Upper lobe of left lung (tissue), 6 donors: ENCODE data around the gene LSP1. TPM values are rescaled to one million over a fixed set of nuclear protein-coding genes. Genes with fewer than 3 reads are reported as not detected.

ENCODE experiments used
- ATAC-seq, 2 donors: fragments of 200-7000 bp; cut with Tn5 transposase; one replicate each; pipeline ENCODE4 v1.9.1; 2022; ENCODE audit warnings: mild to moderate bottlenecking in 2 of 2, moderate library complexity in 2 of 2; ENCODE audit not compliant: low FRiP score in 2 of 2
- DNase-seq, 2 donors: peaks; one replicate each; pipeline ENCODE4 v3.0.0-alpha.2; 2019 to 2020
- H3K27ac ChIP-seq, 4 donors: fragments of 200-600 bp; sonication (generic); one replicate each; pipeline ENCODE4 v1.5.1; 2016 to 2019
- H3K27me3 ChIP-seq, 4 donors: fragments of 200-600 bp; sonication (generic); one replicate each; pipeline ENCODE4 v1.5.1; 2017 to 2019
- H3K36me3 ChIP-seq, 4 donors: fragments of 200-600 bp; sonication (generic); one replicate each; pipeline ENCODE4 v1.5.1; 2016 to 2019
- H3K4me1 ChIP-seq, 4 donors: fragments of 200-600 bp; sonication (generic); one replicate each; pipeline ENCODE4 v1.5.1; 2018 to 2019
- H3K4me3 ChIP-seq, 4 donors: fragments of 200-600 bp; sonication (generic); one replicate each; pipeline ENCODE4 v1.5.1; 2017 to 2019; ENCODE audit warnings: mild to moderate bottlenecking in 2 of 4, moderate library complexity in 1 of 4
- H3K9me3 ChIP-seq, 4 donors: fragments of 200-600 bp; sonication (generic); one replicate each; pipeline ENCODE4 v1.5.1; 2018 to 2019
- EP300 ChIP-seq, 4 donors: sonication (generic); formaldehyde crosslinking; IDR thresholded peaks; one replicate each; pipeline ENCODE4 v1.5.1; 2017; ENCODE audit warnings: antibody characterized with exemption in 4 of 4, control low read depth in 2 of 4
- POLR2A ChIP-seq, 4 donors: fragments of 450-650 bp; IDR thresholded peaks; one replicate each; pipeline ENCODE4 v1.5.1; 2016 to 2017; ENCODE audit warnings: antibody characterized with exemption in 4 of 4, mild to moderate bottlenecking in 2 of 4
- POLR2AphosphoS5 ChIP-seq, 2 donors: sonication (generic); formaldehyde crosslinking; IDR thresholded peaks; one replicate each; pipeline ENCODE4 v1.5.1; 2017; ENCODE audit warnings: antibody characterized with exemption in 2 of 2
- WGBS, 2 donors: methylation state at CpG; one replicate each; pipeline ENCODE4 v1.1.5; 2017 to 2018; 5-methylcytosine and 5-hydroxymethylcytosine counted together
- total RNA-seq, 6 donors: library from RNA; depleted of rRNA in 4 of 6; stranded (reverse); fragments of >200 nt in 4 of 6; gene quantifications; one replicate each; pipeline versions ENCODE4 v1.1.0 to v1.2.1, GENCODE V29; 2016 to 2021
- TF ChIP-seq, protein P1 (sequence below), 6 experiments: fragments of 450-650 bp in 4 of 6; fragments of 200-600 bp in 2 of 6; sonication (generic) in 2 of 6; IDR thresholded peaks; one replicate each; pipeline ENCODE4 v1.5.1; 2016 to 2019; ENCODE audit warnings: antibody characterized with exemption in 6 of 6
- donor health status: DM: no; HTN: no; CAD: no; lungs with moderate emphysema.
- donor health status: DM: no; HTN: yes; CAD: no; lungs with severe emphysema.

The LSP1 gene
- total RNA-seq, 6 donors from 2014 or later = 29.3 to 162 (median 66.2) TPM

DNA sequence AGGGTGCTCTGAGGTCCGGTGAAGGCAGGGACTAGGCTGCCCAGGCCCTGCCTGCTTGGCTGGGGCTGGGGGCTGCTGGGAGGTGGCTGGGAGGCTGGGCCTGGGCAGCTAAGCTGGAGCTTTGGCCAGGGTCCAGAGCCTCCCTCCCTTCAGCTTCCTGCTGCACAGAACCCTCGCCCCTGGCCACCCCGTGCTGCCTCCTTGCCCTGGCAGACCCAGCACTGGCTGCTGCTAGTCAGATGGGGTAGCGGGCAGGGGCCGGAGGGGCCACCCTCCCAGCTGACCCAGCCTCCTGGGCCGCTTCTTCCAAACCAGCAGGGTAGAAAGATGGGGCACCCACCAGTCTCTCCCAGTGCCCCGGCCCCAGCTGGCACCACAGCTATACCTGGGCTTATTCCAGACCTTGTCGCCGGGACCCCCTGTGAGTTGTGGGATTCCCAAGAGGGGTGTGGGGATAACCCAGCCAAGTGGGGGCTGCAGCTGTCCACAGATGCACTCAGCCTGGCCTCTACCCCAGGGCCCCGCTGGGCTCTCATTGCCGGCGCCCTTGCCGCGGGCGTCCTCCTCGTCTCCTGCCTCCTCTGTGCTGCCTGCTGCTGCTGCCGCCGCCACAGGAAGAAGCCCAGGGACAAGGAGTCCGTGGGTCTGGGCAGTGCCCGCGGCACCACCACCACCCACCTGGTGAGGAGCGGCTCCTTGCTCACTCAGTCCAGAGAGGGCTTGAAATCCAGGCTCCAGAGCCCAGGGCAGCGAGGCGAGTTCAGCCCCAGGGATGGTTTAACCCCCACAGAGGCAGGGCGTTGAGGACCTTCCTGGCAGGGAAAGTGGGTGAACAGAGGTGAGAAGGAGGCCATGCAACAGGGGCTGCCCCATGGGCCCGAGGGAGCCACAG, 17.9 kb upstream of the LSP1 start, which contains the start of gene SYT8:
Gene SYT8 (plus strand): TSS at position 212 of the 892 bp plus-strand sequence. CDS start 116 bp downstream, at position 328.
- Histone ChIP-seq H3K27ac (peak within 1 kb of the TSS; percentile 76 to 85 (median 81)), H3K4me3 (no peak within 1 kb of the TSS), H3K36me3 (no peaks in the 10 kb centered on the region), H3K4me1 (peaks cover 15 to 55% (median 41%) of the 10 kb centered on the region in 4 donors), H3K9me3 (no peaks in the 10 kb centered on the region), H3K27me3 (no peaks in the 10 kb centered on the region)
- no peak for ATAC-seq
- WGBS, 2 donors = 86 to 89% methylated on average over 15 to 26 of the region's 26 CpGs
- TF ChIP-seq POLR2AphosphoS5 (IDR thresholded peaks at IDR 0.05) = no peak
- TF ChIP-seq POLR2A (IDR thresholded peaks at IDR 0.05) = no peak
- no peak for TF ChIP-seq EP300 (IDR thresholded peaks at IDR 0.05)
- TF ChIP-seq, protein P1, sequence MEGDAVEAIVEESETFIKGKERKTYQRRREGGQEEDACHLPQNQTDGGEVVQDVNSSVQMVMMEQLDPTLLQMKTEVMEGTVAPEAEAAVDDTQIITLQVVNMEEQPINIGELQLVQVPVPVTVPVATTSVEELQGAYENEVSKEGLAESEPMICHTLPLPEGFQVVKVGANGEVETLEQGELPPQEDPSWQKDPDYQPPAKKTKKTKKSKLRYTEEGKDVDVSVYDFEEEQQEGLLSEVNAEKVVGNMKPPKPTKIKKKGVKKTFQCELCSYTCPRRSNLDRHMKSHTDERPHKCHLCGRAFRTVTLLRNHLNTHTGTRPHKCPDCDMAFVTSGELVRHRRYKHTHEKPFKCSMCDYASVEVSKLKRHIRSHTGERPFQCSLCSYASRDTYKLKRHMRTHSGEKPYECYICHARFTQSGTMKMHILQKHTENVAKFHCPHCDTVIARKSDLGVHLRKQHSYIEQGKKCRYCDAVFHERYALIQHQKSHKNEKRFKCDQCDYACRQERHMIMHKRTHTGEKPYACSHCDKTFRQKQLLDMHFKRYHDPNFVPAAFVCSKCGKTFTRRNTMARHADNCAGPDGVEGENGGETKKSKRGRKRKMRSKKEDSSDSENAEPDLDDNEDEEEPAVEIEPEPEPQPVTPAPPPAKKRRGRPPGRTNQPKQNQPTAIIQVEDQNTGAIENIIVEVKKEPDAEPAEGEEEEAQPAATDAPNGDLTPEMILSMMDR (IDR thresholded peaks at IDR 0.05) = no peak
- DNase-seq = peak in 1 of 2 donors; percentile 78

DNA sequence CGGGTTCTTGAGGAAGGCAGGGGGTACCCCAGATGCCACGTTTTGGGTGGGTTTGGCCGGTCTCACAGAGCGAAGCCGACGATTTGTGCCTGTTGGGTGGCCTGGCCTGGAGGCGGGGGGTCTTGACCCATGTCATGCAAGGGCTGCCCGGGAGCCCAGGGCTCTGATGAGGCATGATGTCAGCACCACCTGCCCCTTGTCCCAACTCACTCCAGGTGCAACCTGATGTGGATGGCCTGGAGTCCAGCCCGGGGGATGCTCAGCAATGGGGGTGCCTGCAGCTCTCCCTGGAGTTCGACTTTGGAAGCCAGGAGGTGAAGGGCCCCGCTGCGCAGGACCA, 17.2 kb upstream of the LSP1 start:
- TF ChIP-seq POLR2A (IDR thresholded peaks at IDR 0.05) (no peak), EP300 (IDR thresholded peaks at IDR 0.05) (no peak), POLR2AphosphoS5 (IDR thresholded peaks at IDR 0.05) (no peak)
- TF ChIP-seq, protein P1 (IDR thresholded peaks at IDR 0.05) = no peak
- Histone ChIP-seq H3K4me1 (peaks cover 11 to 55% (median 41%) of the 10 kb centered on the region in 4 donors), H3K27me3 (no peaks in the 10 kb centered on the region), H3K4me3 (no peak overlapping the region), H3K9me3 (no peaks in the 10 kb centered on the region), H3K27ac (peak overlapping the region in 1 of 4 donors; percentile 85), H3K36me3 (no peaks in the 10 kb centered on the region)
- peak in 1 of 2 donors; percentile 70 for DNase-seq
- 93 to 100% methylated on average over 5 to 12 of the region's 12 CpGs for WGBS, 2 donors
- ATAC-seq = no peak

DNA sequence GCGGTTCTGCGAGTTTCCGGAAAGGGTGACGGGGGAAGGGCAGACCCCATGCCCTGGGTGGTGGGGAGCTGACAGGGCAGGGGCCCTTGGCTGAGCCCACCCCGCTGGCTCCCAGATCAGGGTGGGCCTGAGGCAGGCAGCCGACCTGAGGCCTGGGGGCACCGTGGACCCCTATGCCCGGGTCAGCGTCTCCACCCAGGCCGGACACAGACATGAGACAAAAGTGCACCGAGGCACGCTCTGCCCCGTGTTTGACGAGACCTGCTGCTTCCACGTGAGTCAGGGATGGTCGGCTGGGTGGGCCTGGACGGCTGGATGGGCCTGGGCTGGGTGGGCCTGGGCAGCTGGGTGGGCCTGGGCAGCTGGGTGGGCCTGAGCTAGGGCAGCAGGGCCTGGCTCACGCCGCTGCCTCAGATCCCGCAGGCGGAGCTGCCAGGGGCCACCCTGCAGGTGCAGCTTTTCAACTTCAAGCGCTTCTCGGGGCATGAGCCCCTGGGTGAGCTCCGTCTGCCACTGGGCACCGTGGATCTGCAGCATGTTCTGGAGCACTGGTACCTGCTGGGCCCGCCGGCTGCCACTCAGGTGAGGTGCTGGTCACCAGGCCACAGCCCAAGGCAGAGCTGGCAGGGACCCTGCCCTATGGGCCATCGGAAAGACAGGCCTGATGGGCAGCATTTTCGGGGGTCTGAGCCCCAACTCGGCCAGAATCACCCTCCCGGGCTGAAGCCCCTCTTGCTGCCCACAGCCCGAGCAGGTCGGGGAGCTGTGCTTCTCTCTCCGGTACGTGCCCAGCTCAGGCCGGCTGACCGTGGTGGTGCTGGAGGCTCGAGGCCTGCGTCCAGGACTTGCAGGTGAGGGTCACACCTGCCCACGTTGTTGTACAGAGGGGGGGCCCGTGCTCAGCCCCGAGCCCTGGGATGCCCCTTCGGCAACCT, 16.6 kb upstream of the LSP1 start:
- H3K4me1 ChIP-seq = peaks cover 11 to 56% (median 36%) of the 10 kb centered on the region in 4 donors
- TF ChIP-seq, protein P1 (IDR thresholded peaks at IDR 0.05) = no peak
- TF ChIP-seq EP300 (IDR thresholded peaks at IDR 0.05) (no peak), POLR2AphosphoS5 (IDR thresholded peaks at IDR 0.05) (no peak), POLR2A (IDR thresholded peaks at IDR 0.05) (no peak)
- H3K36me3 ChIP-seq = no peaks in the 10 kb centered on the region
- no peak overlapping the region for H3K4me3 ChIP-seq
- ATAC-seq = no peak
- H3K27ac ChIP-seq = peak overlapping the region in 1 of 4 donors; percentile 85
- peak in 1 of 2 donors; percentile 80 for DNase-seq
- WGBS, 2 donors = 89 to 90% methylated on average over 13 to 37 of the region's 43 CpGs
- no peaks in the 10 kb centered on the region for H3K9me3 ChIP-seq
- no peaks in the 10 kb centered on the region for H3K27me3 ChIP-seq

DNA sequence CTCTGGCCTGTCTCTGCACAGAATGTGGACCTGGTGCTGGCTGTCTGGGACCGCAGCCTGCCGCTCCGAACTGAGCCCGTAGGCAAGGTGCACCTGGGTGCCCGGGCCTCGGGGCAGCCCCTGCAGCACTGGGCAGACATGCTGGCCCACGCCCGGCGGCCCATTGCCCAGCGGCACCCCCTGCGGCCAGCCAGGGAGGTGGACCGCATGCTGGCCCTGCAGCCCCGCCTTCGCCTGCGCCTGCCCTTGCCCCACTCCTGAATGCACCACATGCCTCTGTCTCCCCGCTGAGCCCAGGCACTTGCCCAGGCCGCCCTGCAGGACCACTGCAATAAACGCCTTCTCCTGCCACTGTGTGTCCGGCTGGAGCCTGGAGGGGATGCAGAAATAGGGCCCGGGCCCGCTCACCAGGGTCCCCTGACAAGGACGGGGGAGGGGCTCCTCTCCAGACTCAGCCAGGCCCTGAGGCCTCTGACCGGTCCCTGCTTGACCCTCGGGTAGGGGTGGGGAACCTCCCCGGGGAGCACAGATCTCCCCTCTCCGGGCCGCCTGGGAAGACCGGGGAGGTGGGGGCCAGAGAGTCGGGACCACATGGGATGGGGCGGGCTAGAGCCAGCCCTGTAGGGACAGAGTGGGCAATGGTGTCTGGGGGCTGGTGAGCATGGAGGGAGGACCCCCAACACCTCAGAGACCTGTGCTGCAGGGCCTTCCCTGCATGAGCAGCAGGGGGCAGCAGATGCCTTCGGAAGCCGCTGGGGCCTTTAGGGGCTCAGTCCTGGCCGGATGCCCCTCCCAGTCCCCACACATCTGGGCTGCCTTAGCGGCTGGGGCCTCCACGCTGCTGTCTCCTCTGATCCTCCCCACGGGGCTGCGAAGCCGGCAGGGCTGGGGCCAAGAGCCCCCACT, 15.5 kb upstream of the LSP1 start:
- WGBS, 2 donors = 47 to 62% methylated on average over 11 to 20 of the region's 38 CpGs
- TF ChIP-seq POLR2AphosphoS5 (IDR thresholded peaks at IDR 0.05) (no peak), POLR2A (IDR thresholded peaks at IDR 0.05) (no peak)
- TF ChIP-seq, protein P1 (IDR thresholded peaks at IDR 0.05) = peak; percentile 73 to 93 (median 87)
- peaks cover 8 to 45% (median 26%) of the 10 kb centered on the region in 4 donors for H3K4me1 ChIP-seq
- H3K9me3 ChIP-seq = no peaks in the 10 kb centered on the region
- peak in 1 of 2 donors; percentile 74 for ATAC-seq
- no peaks in the 10 kb centered on the region for H3K36me3 ChIP-seq
- peak; percentile 59 to 82 for DNase-seq
- H3K4me3 ChIP-seq = no peak overlapping the region
- H3K27me3 ChIP-seq = no peaks in the 10 kb centered on the region
- peak overlapping the region in 1 of 4 donors; percentile 42 for H3K27ac ChIP-seq
